HepG2 (cell line): ENCODE measurements around the gene SMTNL2. TPM values are rescaled to one million over a fixed set of nuclear protein-coding genes. Genes with fewer than 3 reads are reported as not detected.

Experiments used
- E2F5 ChIP-seq: sonication (generic); formaldehyde crosslinking; conservative IDR thresholded peaks from 2 replicates; pipeline ENCODE4 v1.4.0; 2020; ENCODE audit warnings: missing genetic modification reagents
- HMGXB3 ChIP-seq: sonication (generic); formaldehyde crosslinking; IDR thresholded peaks from 2 replicates; pipeline ENCODE4 v1.4.0; 2020; ENCODE audit warnings: missing genetic modification reagents, borderline replicate concordance
- MEIS2 ChIP-seq: sonication (generic); formaldehyde crosslinking; IDR thresholded peaks from 2 replicates; pipeline ENCODE4 v1.9.0; 2021; ENCODE audit warnings: mild to moderate bottlenecking, missing genetic modification reagents
- NFKB2 ChIP-seq: sonication (generic); formaldehyde crosslinking; IDR thresholded peaks from 2 replicates; pipeline ENCODE4 v1.4.0; 2020; ENCODE audit warnings: missing genetic modification reagents, borderline replicate concordance
- SRSF4 ChIP-seq: fragments of 200-400 bp; formaldehyde crosslinking; IDR thresholded peaks from one replicate; pipeline ENCODE4 v1.6.1; 2018; ENCODE audit warnings: mild to moderate bottlenecking, low read depth, low read length, moderate library complexity; ENCODE audit not compliant: poor library complexity, severe bottlenecking
- ZNF281 ChIP-seq: sonication (generic); formaldehyde crosslinking; IDR thresholded peaks from 2 replicates; pipeline ENCODE4 v1.4.0; 2020; ENCODE audit warnings: missing genetic modification reagents, borderline replicate concordance
- polyA plus RNA-seq, 8 experiments: library from polyadenylated mRNA; depleted of rRNA in 3 of 8; stranded (reverse) in 7 of 8; unstranded in 1 of 8; fragments of >200 nt; fragmentation: Illumina TruSeq in 4 of 8; extraction: Trizol in 4 of 8; gene quantifications; 2 replicates each; pipeline versions ENCODE4 v1.2.1 to v1.2.3, GENCODE V29; 2011 to 2016; ENCODE audit warnings: low read depth in 4 of 8, missing spikeins in 1 of 8, mixed read lengths in 1 of 8; ENCODE audit not compliant: insufficient read depth in 1 of 8
- small RNA-seq, 3 experiments: library from RNA; depleted of rRNA; stranded (forward); fragments of <200 nt; gene quantifications; one replicate each; pipeline ENCODE3, GENCODE V24; 2012; ENCODE audit warnings: low read depth in 2 of 3, low replicate concordance in 1 of 3; ENCODE audit not compliant: insufficient read length in 3 of 3, insufficient read depth in 2 of 3
- total RNA-seq, 5 experiments: library from RNA; depleted of rRNA; stranded (reverse); fragments of >200 nt; fragmentation: Illumina TruSeq; extraction: Trizol; gene quantifications; 2 replicates each; pipeline ENCODE4 v1.2.3, GENCODE V29; 2016; ENCODE audit warnings: low read depth in 1 of 5

The SMTNL2 gene
- total and polyA plus RNA-seq, 2 of the 13 experiments (the other 11 are each of a cell fraction or from before 2014, with no cell fraction given): 0.41 to 5.1 TPM

- TF ChIP-seq ZNF281 (CRISPR knock-in tag) (no peak), NFKB2 (CRISPR knock-in tag) (no peak), E2F5 (CRISPR knock-in tag) (no peak), SRSF4 (no peak), HMGXB3 (no peak), MEIS2 (CRISPR knock-in tag) (no peak)
Measured at GRCh38 chr17:4657678-4658077, 73.3 kb downstream of the SMTNL2 start (continued).

Small RNA genes within 50 kb of the gene (small RNA-seq; reads per million reads assigned to genes)
- gene RNU6-955P: 0 reads per million in 3 experiments

Other genes starting within 250 kb of the SMTNL2 start
- 42.6 and 49.8 TPM in 2 replicates for gene UBE2G1, start 217.9 kb upstream of the SMTNL2 start, total RNA-seq (2016; rRNA removed; fragmentation: Illumina TruSeq; extraction: Trizol)
- 23.8 and 27.9 TPM in 2 replicates for gene UBE2G1, start 217.9 kb upstream of the SMTNL2 start, polyA plus RNA-seq (2011; rRNA removed)
- not detected in 2 replicates for gene SPNS3, start 150.6 kb upstream of the SMTNL2 start, total RNA-seq (2016; rRNA removed; fragmentation: Illumina TruSeq; extraction: Trizol)
- 0.20 TPM in 1 of 2 replicates, not detected in the other for gene SPNS3, start 150.6 kb upstream of the SMTNL2 start, polyA plus RNA-seq (2011; rRNA removed)
- not detected in 2 replicates for gene SPNS2, start 85.6 kb upstream of the SMTNL2 start, total RNA-seq (2016; rRNA removed; fragmentation: Illumina TruSeq; extraction: Trizol)
- 0.01 and 0.03 TPM in 2 replicates for gene SPNS2, start 85.6 kb upstream of the SMTNL2 start, polyA plus RNA-seq (2011; rRNA removed)
- 40.4 and 54.8 TPM in 2 replicates for gene MYBBP1A, start 29.1 kb upstream of the SMTNL2 start, total RNA-seq (2016; rRNA removed; fragmentation: Illumina TruSeq; extraction: Trizol)
- 18.6 and 28.4 TPM in 2 replicates for gene MYBBP1A, start 29.1 kb upstream of the SMTNL2 start, polyA plus RNA-seq (2011; rRNA removed)
- gene GGT6, start 24.0 kb upstream of the SMTNL2 start, total RNA-seq (2016; rRNA removed; fragmentation: Illumina TruSeq; extraction: Trizol): 0.70 and 0.80 TPM in 2 replicates
- gene GGT6, start 24.0 kb upstream of the SMTNL2 start, polyA plus RNA-seq (2011; rRNA removed): 0.14 and 0.16 TPM in 2 replicates
- gene ALOX15, start 57.1 kb downstream of the SMTNL2 start, total RNA-seq (2016; rRNA removed; fragmentation: Illumina TruSeq; extraction: Trizol): 0.04 TPM in 1 of 2 replicates, not detected in the other
- gene ALOX15, start 57.1 kb downstream of the SMTNL2 start, polyA plus RNA-seq (2011; rRNA removed): 0.35 TPM in 1 of 2 replicates, not detected in the other
- gene PELP1, start 119.6 kb downstream of the SMTNL2 start, total RNA-seq (2016; rRNA removed; fragmentation: Illumina TruSeq; extraction: Trizol): 27.8 and 33.2 TPM in 2 replicates
- 14.9 and 22.5 TPM in 2 replicates for gene PELP1, start 119.6 kb downstream of the SMTNL2 start, polyA plus RNA-seq (2011; rRNA removed)
- 15.5 and 21.5 TPM in 2 replicates for gene ARRB2, start 126.1 kb downstream of the SMTNL2 start, total RNA-seq (2016; rRNA removed; fragmentation: Illumina TruSeq; extraction: Trizol)
- 49.2 and 58.4 TPM in 2 replicates for gene ARRB2, start 126.1 kb downstream of the SMTNL2 start, polyA plus RNA-seq (2011; rRNA removed)
- gene MED11, start 146.9 kb downstream of the SMTNL2 start, total RNA-seq (2016; rRNA removed; fragmentation: Illumina TruSeq; extraction: Trizol): 20.2 and 25.1 TPM in 2 replicates
- 36.2 and 39.0 TPM in 2 replicates for gene MED11, start 146.9 kb downstream of the SMTNL2 start, polyA plus RNA-seq (2011; rRNA removed)
- gene ZMYND15, start 155.3 kb downstream of the SMTNL2 start, total RNA-seq (2016; rRNA removed; fragmentation: Illumina TruSeq; extraction: Trizol): 0.15 and 0.24 TPM in 2 replicates
- 2.7 and 3.6 TPM in 2 replicates for gene ZMYND15, start 155.3 kb downstream of the SMTNL2 start, polyA plus RNA-seq (2011; rRNA removed)
- 5.4 and 9.4 TPM in 2 replicates for gene CXCL16, start 155.4 kb downstream of the SMTNL2 start, total RNA-seq (2016; rRNA removed; fragmentation: Illumina TruSeq; extraction: Trizol)
- 101 and 142 TPM in 2 replicates for gene CXCL16, start 155.4 kb downstream of the SMTNL2 start, polyA plus RNA-seq (2011; rRNA removed)
- 15.6 and 30.1 TPM in 2 replicates for gene TM4SF5, start 187.4 kb downstream of the SMTNL2 start, total RNA-seq (2016; rRNA removed; fragmentation: Illumina TruSeq; extraction: Trizol)
- gene TM4SF5, start 187.4 kb downstream of the SMTNL2 start, polyA plus RNA-seq (2011; rRNA removed): 126 and 152 TPM in 2 replicates
- gene VMO1, start 201.8 kb downstream of the SMTNL2 start, total RNA-seq (2016; rRNA removed; fragmentation: Illumina TruSeq; extraction: Trizol): not detected in 2 replicates
- 0.13 TPM in 1 of 2 replicates, not detected in the other for gene VMO1, start 201.8 kb downstream of the SMTNL2 start, polyA plus RNA-seq (2011; rRNA removed)
- 6.0 and 12.9 TPM in 2 replicates for gene GLTPD2, start 204.4 kb downstream of the SMTNL2 start, total RNA-seq (2016; rRNA removed; fragmentation: Illumina TruSeq; extraction: Trizol)
- gene GLTPD2, start 204.4 kb downstream of the SMTNL2 start, polyA plus RNA-seq (2011; rRNA removed): 7.5 and 14.9 TPM in 2 replicates
- gene PSMB6, start 211.6 kb downstream of the SMTNL2 start, total RNA-seq (2016; rRNA removed; fragmentation: Illumina TruSeq; extraction: Trizol): 264 and 335 TPM in 2 replicates
- 277 and 298 TPM in 2 replicates for gene PSMB6, start 211.6 kb downstream of the SMTNL2 start, polyA plus RNA-seq (2011; rRNA removed)
- gene PLD2, start 222.6 kb downstream of the SMTNL2 start, total RNA-seq (2016; rRNA removed; fragmentation: Illumina TruSeq; extraction: Trizol): 7.8 and 13.4 TPM in 2 replicates
- gene PLD2, start 222.6 kb downstream of the SMTNL2 start, polyA plus RNA-seq (2011; rRNA removed): 29.7 and 45.8 TPM in 2 replicates
- 15.2 and 17.2 TPM in 2 replicates for gene MINK1, start 248.8 kb downstream of the SMTNL2 start, total RNA-seq (2016; rRNA removed; fragmentation: Illumina TruSeq; extraction: Trizol)
- gene MINK1, start 248.8 kb downstream of the SMTNL2 start, polyA plus RNA-seq (2011; rRNA removed): 63.9 and 75.5 TPM in 2 replicates